ENCODE results near the gene LSAMP.

The LSAMP gene

GRCh38 chr3:116040152-116040551 is 405.1 kb downstream of the LSAMP start:
- DNase-seq, result no peak

- no peak for DNase-seq
Observed at GRCh38 chr3:116039651-116039985, 405.7 kb downstream of the LSAMP start.

- no peak for DNase-seq
Observed at GRCh38 chr3:116038968-116039650, 406.2 kb downstream of the LSAMP start.

GRCh38 chr3:116037954-116038911 is 407.1 kb downstream of the LSAMP start:
- DNase-seq, result no peak

GRCh38 chr3:116035429-116035828 is 409.9 kb downstream of the LSAMP start:
- no peak for DNase-seq

GRCh38 chr3:116034794-116035193 is 410.5 kb downstream of the LSAMP start:
- DNase-seq, result no peak

- no peak for DNase-seq
Observed at GRCh38 chr3:116034086-116034485, 411.2 kb downstream of the LSAMP start.

- no peak for DNase-seq
Observed at GRCh38 chr3:116033516-116033915, 411.8 kb downstream of the LSAMP start.

GRCh38 chr3:116032176-116032575 is 413.1 kb downstream of the LSAMP start:
- no peak for DNase-seq

GRCh38 chr3:116030131-116030850 is 415.0 kb downstream of the LSAMP start:
- DNase-seq, result no peak

- DNase-seq, result no peak
Observed at GRCh38 chr3:116029266-116029665, 416.0 kb downstream of the LSAMP start.

GRCh38 chr3:116028157-116028556 is 417.1 kb downstream of the LSAMP start:
- DNase-seq, result no peak

GRCh38 chr3:116020989-116021388 is 424.3 kb downstream of the LSAMP start:
- DNase-seq, result no peak

- no peak for DNase-seq
Observed at GRCh38 chr3:116020495-116020894, 424.8 kb downstream of the LSAMP start.

- no peak for DNase-seq
Observed at GRCh38 chr3:116019254-116019763, 426.0 kb downstream of the LSAMP start.

- no peak for DNase-seq
Observed at GRCh38 chr3:116018646-116019045, 426.6 kb downstream of the LSAMP start.

- DNase-seq, result no peak
Observed at GRCh38 chr3:116015931-116016330, 429.4 kb downstream of the LSAMP start.

- DNase-seq, result no peak
Observed at GRCh38 chr3:116007000-116007399, 438.3 kb downstream of the LSAMP start.

- DNase-seq, result no peak
Observed at GRCh38 chr3:116005404-116005803, 439.9 kb downstream of the LSAMP start.

- no peak for DNase-seq
Observed at GRCh38 chr3:116002235-116002634, 443.1 kb downstream of the LSAMP start.

- DNase-seq, result no peak
Observed at GRCh38 chr3:116001151-116001621, 444.1 kb downstream of the LSAMP start.

- DNase-seq, result no peak
Observed at GRCh38 chr3:116000311-116000710, 445.0 kb downstream of the LSAMP start.

GRCh38 chr3:115999613-116000012 is 445.7 kb downstream of the LSAMP start:
- no peak for DNase-seq

All from NCI-H2029 (cell line).